ENCODE results near the gene FOXL1.

- TF ChIP-seq CTCF (IDR thresholded peaks at IDR 0.05; ENCODE audit: low read depth, low read length, poor library complexity, severe bottlenecking): no peak
- no peak for TF ChIP-seq EZH2phosphoT487 (IDR thresholded peaks at IDR 0.05; ENCODE audit: borderline replicate concordance, low read length)
Observed at GRCh38 chr16:86562356-86562755, 16.0 kb upstream of the FOXL1 start.
